HepG2 (cell line): Measurements from ENCODE around the gene NT5C1B. TPM values are rescaled to one million over a fixed set of nuclear protein-coding genes. Genes with fewer than 3 reads are reported as not detected.

Experiments
- ATAC-seq: fragments of 200-7000 bp; cut with Tn5 transposase; 3 replicates; pipeline ENCODE4 v1.9.1; 2020; ENCODE audit warnings: mild to moderate bottlenecking, moderate library complexity
- BruUV-seq: library from RNA; stranded (reverse); fragments of 400-500 nt; replicated peaks from 2 replicates; lab custom pipeline; 2021; lab: Mats Ljungman, UMichigan
- CTCF ChIA-PET: fragments of 300-600 bp; formaldehyde crosslinking; extraction: SDS; loops from one replicate; lab custom pipeline; 2021; ENCODE audit warnings: low total read pairs, inconsistent platforms, low intra/inter-chr PET ratio; lab: Yijun Ruan, JAX
- POLR2A ChIA-PET: fragments of 350-600 bp; sonication (Branson Sonifier 250); formaldehyde crosslinking; loops from one replicate; lab custom pipeline; 2020; ENCODE audit warnings: antibody characterized with exemption, inconsistent platforms; lab: Yijun Ruan, JAX
- DNase-seq: peaks from one replicate; pipeline ENCODE4 v3.0.0-alpha.2; 2015; ENCODE audit warnings: low spot score
- FAIRE-seq: peaks from 3 replicates; lab custom pipeline; 2011; peaks lifted over from hg19 to GRCh38; lab: Jason Lieb, UNC
- H2AFZ ChIP-seq: one replicate; pipeline ENCODE4 v1.6.1; 2011; ENCODE audit warnings: low read length, inconsistent platforms
- H3K27ac ChIP-seq: fragments of 300-600 bp; 3 replicates; pipeline ENCODE4 v1.8.0; 2011; ENCODE audit warnings: mixed run types, mild to moderate bottlenecking, mixed read lengths, low read length, inconsistent platforms; ENCODE audit not compliant: insufficient read depth; ENCODE audit errors: extremely low read length
- H3K27me3 ChIP-seq, 2 experiments: fragments of 200-600 bp in 1 of 2; 2 replicates in 1 of 2; 3 replicates in 1 of 2; pipeline versions ENCODE4 v1.6.0 to v1.8.0; 2011; ENCODE audit warnings: low read length in 2 of 2, mild to moderate bottlenecking in 2 of 2, moderate library complexity in 2 of 2, inconsistent platforms in 1 of 2; ENCODE audit not compliant: insufficient read depth in 2 of 2, control insufficient read depth in 1 of 2
- H3K36me3 ChIP-seq, 2 experiments: fragments of 200-600 bp in 1 of 2; replicated peaks in 1 of 2; 2 replicates in 1 of 2; 3 replicates in 1 of 2; pipeline versions ENCODE4 v1.5.1 to v1.8.0; 2011; ENCODE audit warnings: low read length in 2 of 2, inconsistent platforms in 1 of 2; ENCODE audit not compliant: insufficient read depth in 2 of 2, control insufficient read depth in 1 of 2
- H3K4me1 ChIP-seq: 2 replicates; pipeline ENCODE4 v1.5.1; 2012; ENCODE audit warnings: low read length, inconsistent platforms; ENCODE audit not compliant: insufficient read depth
- H3K4me2 ChIP-seq: 2 replicates; pipeline ENCODE4 v1.6.0; 2011; ENCODE audit warnings: low read depth, low read length, inconsistent platforms
- H3K4me3 ChIP-seq, 3 experiments: fragments of 200-600 bp in 1 of 3; sonication (generic), shearing (Covaris generic) in 1 of 3; replicated peaks in 1 of 3; 2 replicates each; pipeline ENCODE4 v1.5.1; 2011 to 2016; ENCODE audit warnings: low read length in 3 of 3, inconsistent platforms in 2 of 3, low read depth in 2 of 3, mild to moderate bottlenecking in 2 of 3, control low read depth in 1 of 3, mixed read lengths in 1 of 3; ENCODE audit not compliant: insufficient read depth in 1 of 3
- H3K79me2 ChIP-seq: one replicate; pipeline ENCODE4 v1.6.1; 2011; ENCODE audit warnings: low read length, inconsistent platforms; ENCODE audit not compliant: insufficient read depth
- H3K9ac ChIP-seq: 2 replicates; pipeline ENCODE4 v1.6.0; 2011; ENCODE audit warnings: mild to moderate bottlenecking, low read depth, low read length, inconsistent platforms; ENCODE audit not compliant: insufficient read depth
- H3K9me3 ChIP-seq: 2 replicates; pipeline ENCODE4 v1.5.1; 2012; ENCODE audit warnings: mild to moderate bottlenecking, low read length
- H4K20me1 ChIP-seq: 2 replicates; pipeline ENCODE4 v1.6.0; 2011; ENCODE audit warnings: inconsistent platforms, mild to moderate bottlenecking, low read length, moderate library complexity; ENCODE audit not compliant: insufficient read depth
- CHCHD3 ChIP-seq: sonication (generic); formaldehyde crosslinking; IDR thresholded peaks from 2 replicates; pipeline ENCODE4 v1.8.0; 2022; ENCODE audit warnings: mild to moderate bottlenecking, missing genetic modification reagents, moderate library complexity
- ELF1 ChIP-seq: sonication (generic); formaldehyde crosslinking; IDR thresholded peaks from 2 replicates; pipeline ENCODE4 v1.4.0; 2020; ENCODE audit warnings: missing genetic modification reagents
- GMEB2 ChIP-seq: IDR thresholded peaks from 2 replicates; pipeline ENCODE4 v1.6.1; 2016; ENCODE audit warnings: missing biosample characterization, missing genetic modification reagents, low read depth
- MTERF4 ChIP-seq: sonication (generic); formaldehyde crosslinking; IDR thresholded peaks from 2 replicates; pipeline ENCODE4 v1.8.0; 2023; ENCODE audit warnings: mild to moderate bottlenecking, missing genetic modification reagents
- RFX3 ChIP-seq: IDR thresholded peaks from 2 replicates; pipeline ENCODE4 v1.6.1; 2016; ENCODE audit warnings: missing biosample characterization, missing genetic modification reagents
- SMARCC2 ChIP-seq: fragments of 450-650 bp; IDR thresholded peaks from 2 replicates; pipeline ENCODE4 v1.6.1; 2017; ENCODE audit warnings: antibody characterized with exemption, mild to moderate bottlenecking
- SUZ12 ChIP-seq: fragments of 150-350 bp; IDR thresholded peaks from 2 replicates; pipeline ENCODE4 v1.6.1; 2014; ENCODE audit warnings: low read depth, low read length
- ZFP91 ChIP-seq: sonication (generic); formaldehyde crosslinking; IDR thresholded peaks from 2 replicates; pipeline ENCODE4 v1.9.0; 2022; ENCODE audit warnings: missing genetic modification reagents, mild to moderate bottlenecking, borderline replicate concordance
- ZNF451 ChIP-seq: sonication (generic); formaldehyde crosslinking; IDR thresholded peaks from 2 replicates; pipeline ENCODE4 v1.5.0; 2020; ENCODE audit warnings: mild to moderate bottlenecking, missing genetic modification reagents
- ZNF616 ChIP-seq: sonication (generic); formaldehyde crosslinking; IDR thresholded peaks from 2 replicates; pipeline ENCODE4 v1.5.0; 2020; ENCODE audit warnings: low read depth, mild to moderate bottlenecking, missing genetic modification reagents
- ZNF841 ChIP-seq: sonication (generic); formaldehyde crosslinking; IDR thresholded peaks from 2 replicates; pipeline ENCODE4 v1.8.1; 2023; ENCODE audit warnings: missing genetic modification reagents, borderline replicate concordance
- ZNF883 ChIP-seq: sonication (generic); formaldehyde crosslinking; IDR thresholded peaks from 2 replicates; pipeline ENCODE4 v1.5.1; 2020; ENCODE audit warnings: mild to moderate bottlenecking, missing genetic modification reagents; ENCODE audit errors: not compliant biosample characterization
- WGBS: methylation state at CpG from one replicate; pipeline ENCODE4 v1.1.6; 2017; ENCODE audit warnings: low lambda C conversion rate; 5-methylcytosine and 5-hydroxymethylcytosine counted together
- in situ Hi-C: cut with HindIII; loops from 2 replicates; pipeline ENCODE4 v1.10.0; 2017; ENCODE audit warnings: low pct_unique_long_range_greater_than_20kb; ENCODE audit not compliant: extremely low pct_ligation_motif_present
- intact Hi-C: fragments of 100-400 bp; cut with micrococcal nuclease; formaldehyde crosslinking; loops from one replicate; pipeline ENCODE4 v1.10.0; 2022; ENCODE audit not compliant: unreplicated experiment
- polyA plus RNA-seq, 8 experiments: library from polyadenylated mRNA; depleted of rRNA in 3 of 8; stranded (reverse) in 7 of 8; unstranded in 1 of 8; fragments of >200 nt; fragmentation: Illumina TruSeq in 4 of 8; extraction: Trizol in 4 of 8; gene quantifications; 2 replicates each; pipeline versions ENCODE4 v1.2.1 to v1.2.3, GENCODE V29; 2011 to 2016; ENCODE audit warnings: low read depth in 4 of 8, missing spikeins in 1 of 8, mixed read lengths in 1 of 8; ENCODE audit not compliant: insufficient read depth in 1 of 8
- total RNA-seq, 5 experiments: library from RNA; depleted of rRNA; stranded (reverse); fragments of >200 nt; fragmentation: Illumina TruSeq; extraction: Trizol; gene quantifications; 2 replicates each; pipeline ENCODE4 v1.2.3, GENCODE V29; 2016; ENCODE audit warnings: low read depth in 1 of 5

Gene NT5C1B
- total and polyA plus RNA-seq, 2 of the 13 experiments (the other 11 are each of a cell fraction or from before 2014, with no cell fraction given): not detected

- TF ChIP-seq ZFP91 (CRISPR knock-in tag) (no peak), ZNF616 (CRISPR knock-in tag) (no peak), ELF1 (CRISPR knock-in tag) (no peak)
Observed at GRCh38 chr2:18584608-18584954, 4.8 kb downstream of the NT5C1B start (continued).

GRCh38 chr2:18583905-18584607 is 5.3 kb downstream of the NT5C1B start:
- ATAC-seq (no peak), DNase-seq (no peak), FAIRE-seq (no peak)
- H4K20me1 ChIP-seq: no peaks in the 10 kb centered on the region
- H3K36me3 ChIP-seq: no peaks in the 10 kb centered on the region
- no peak overlapping the region for H2AFZ ChIP-seq
- in situ Hi-C loops: no loop called here
- BruUV-seq: no TSS peak
- no peak overlapping the region for H3K4me2 ChIP-seq
- no peaks in the 10 kb centered on the region for H3K27me3 ChIP-seq
- peaks cover 5% of the 10 kb centered on the region; the same call in 1 of the 2 replicates for H3K9me3 ChIP-seq
- no peaks in the 10 kb centered on the region for H3K79me2 ChIP-seq
- ChIA-PET POLR2A (no interaction called here), CTCF (no interaction called here)
- no peak overlapping the region for H3K4me3 ChIP-seq
- no peak overlapping the region for H3K9ac ChIP-seq
- TF ChIP-seq ZNF841 (CRISPR knock-in tag) (no peak), ZNF451 (CRISPR knock-in tag) (no peak), ZNF883 (no peak), RFX3 (CRISPR knock-in tag) (no peak), SMARCC2 (no peak), MTERF4 (CRISPR knock-in tag) (no peak), GMEB2 (CRISPR knock-in tag) (no peak), CHCHD3 (CRISPR knock-in tag) (no peak), SUZ12 (no peak)
- TF ChIP-seq, all 625 proteins: peak for 0
- 93% methylated on average over 36 of the region's 37 CpGs for WGBS
- intact Hi-C loops: no loop called here
- Histone ChIP-seq H3K27ac (no peak overlapping the region), H3K4me1 (no peaks in the 10 kb centered on the region)
